Measurements from ENCODE around the gene ZNF791.
"Not testable (repeated sequence)": the region's sequence is repeated elsewhere in the genome, so short reads cannot be mapped to it uniquely, and the experiment has no call there.

Gene ZNF791

DNA sequence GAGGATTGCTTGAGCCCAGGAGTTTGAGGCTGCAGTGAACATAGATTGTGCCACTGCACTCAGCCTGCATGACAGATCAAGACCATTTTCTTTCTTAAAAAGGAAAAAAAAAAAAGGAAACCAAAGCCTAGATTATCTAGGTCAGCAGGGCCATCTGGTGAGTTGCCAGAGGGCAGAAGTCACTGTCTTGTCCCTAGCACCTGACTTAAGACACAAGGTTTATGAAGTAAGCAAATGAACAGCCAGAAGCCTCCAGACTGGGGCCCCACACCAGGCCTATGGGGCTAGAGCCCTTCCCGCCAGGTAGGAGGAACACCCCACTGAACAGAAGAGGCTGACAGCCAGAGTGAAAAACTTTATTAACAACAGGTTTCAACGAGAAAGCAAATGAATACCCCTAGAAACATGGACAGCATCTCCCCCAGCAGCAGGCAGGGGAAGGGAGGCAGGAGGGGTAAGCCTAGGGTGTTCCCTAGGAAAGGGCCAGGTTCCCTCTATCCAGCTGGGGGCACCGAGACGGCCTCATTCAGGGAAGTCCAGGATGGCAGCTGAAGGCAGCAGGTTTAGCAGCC is 57.1 kb downstream of the ZNF791 start:
- DNase-seq (ENCODE audit: low read depth in 2 of 2), result no peak

DNA sequence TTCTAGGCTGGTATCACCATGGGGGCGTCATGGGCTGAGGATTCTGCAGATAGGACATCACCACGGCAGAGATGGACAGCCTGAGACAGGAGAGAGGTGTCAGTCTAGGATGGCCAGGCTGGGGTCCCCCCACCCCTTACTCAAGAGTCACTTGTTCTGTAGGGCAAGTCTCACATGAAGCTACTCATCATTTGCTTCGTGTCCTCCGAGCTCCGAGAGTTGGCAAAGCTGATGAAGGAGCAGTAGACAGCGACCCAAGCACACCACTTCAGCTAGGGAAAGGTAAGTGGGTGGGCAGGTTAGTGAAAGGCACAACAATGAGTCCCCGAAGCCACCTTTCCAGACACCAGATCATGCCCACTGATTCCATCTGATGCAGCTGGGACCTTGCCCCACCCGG is 57.6 kb downstream of the ZNF791 start:
- no peak for DNase-seq (ENCODE audit: low read depth in 2 of 2)

DNA sequence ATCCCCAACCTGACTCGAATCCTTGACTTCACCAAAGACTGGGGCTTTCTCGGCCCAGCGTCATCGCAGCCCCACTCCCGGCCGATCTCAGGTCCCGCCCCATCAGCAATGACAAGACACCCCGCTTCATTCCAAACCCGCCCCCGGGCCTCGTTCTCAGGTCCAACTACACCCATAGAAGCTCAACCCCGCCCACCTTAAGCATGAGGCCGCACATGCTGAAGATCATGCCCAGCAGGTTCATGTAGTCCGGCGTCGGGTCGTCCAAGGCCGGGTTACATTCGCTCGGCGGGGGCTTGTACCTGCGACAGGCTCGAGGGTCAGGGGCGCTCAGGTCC is 58.2 kb downstream of the ZNF791 start:
- DNase-seq (ENCODE audit: low read depth in 2 of 2), result peak in 1 of 2 donors; percentile 52

DNA sequence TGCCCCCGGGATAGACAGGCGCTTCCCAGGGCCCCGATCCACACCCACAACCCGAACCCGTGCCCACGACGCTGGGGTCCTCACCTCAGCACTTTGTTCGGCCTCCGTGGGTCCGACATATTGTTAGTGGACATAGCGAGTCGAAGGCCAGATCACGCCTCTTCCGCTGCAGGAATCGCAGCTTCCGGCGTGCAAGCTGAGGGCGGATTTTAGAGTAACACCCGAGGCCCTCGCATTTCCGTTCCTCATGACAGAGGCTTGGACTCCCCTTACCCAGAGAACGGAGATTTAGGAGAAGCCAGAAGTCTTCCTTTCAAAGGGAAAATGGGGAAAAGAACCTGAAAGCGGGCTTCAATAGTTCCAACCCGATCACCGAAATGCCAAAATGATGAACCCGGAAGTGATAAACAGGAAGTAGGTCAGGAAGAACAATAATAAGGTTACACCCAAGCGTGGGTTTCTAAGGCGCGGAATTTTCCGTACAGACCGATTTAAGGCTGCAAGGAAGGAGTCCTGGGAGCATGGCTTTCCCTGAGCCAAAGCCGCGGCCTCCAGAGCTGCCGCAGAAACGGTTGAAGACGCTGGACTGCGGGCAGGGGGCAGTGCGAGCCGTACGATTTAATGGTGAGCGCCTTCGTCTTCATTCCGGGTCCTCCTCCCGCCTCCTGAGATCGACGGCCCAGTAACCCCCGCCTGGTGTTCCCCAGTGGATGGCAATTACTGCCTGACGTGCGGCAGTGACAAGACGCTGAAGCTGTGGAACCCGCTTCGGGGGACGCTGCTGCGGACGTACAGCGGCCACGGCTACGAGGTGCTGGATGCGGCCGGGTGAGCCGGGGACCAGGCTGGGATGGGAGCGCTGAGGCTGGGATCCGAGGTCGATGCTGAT is 58.8 kb downstream of the ZNF791 start:
- DNase-seq (ENCODE audit: low read depth in 2 of 2), result peak; percentile 47 to 55

DNA sequence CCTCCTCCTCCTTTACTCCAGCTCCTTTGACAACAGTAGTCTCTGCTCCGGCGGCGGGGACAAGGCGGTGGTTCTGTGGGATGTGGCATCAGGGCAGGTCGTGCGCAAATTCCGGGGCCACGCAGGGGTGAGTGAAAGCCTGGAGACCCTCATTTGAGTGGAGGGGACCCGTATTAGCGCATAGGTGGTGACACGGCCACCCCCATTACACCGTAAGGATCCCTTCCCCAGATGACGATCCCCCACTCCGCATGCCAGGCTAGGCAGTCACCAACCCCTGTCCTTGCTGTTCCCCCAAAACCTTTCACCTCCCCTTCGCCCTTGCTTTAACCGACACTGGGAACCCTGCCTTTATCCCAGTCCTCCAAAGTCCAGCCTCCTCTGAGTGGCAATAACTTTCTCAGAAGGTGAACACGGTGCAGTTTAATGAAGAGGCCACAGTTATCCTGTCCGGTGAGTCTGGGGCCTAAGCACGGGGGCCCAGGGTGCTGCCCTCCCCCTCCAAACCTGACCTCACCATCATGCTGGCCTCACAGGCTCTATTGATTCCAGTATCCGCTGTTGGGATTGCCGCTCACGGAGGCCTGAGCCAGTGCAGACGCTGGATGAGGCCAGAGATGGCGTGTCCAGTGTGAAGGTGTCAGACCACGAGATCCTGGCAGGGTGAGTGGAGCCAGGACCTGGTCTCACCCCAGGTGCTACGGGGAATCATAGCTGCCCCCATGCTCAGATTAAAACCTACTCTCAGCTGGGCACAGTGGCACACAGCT is 59.6 kb downstream of the ZNF791 start:
- DNase-seq (ENCODE audit: low read depth in 2 of 2), result no peak

DNA sequence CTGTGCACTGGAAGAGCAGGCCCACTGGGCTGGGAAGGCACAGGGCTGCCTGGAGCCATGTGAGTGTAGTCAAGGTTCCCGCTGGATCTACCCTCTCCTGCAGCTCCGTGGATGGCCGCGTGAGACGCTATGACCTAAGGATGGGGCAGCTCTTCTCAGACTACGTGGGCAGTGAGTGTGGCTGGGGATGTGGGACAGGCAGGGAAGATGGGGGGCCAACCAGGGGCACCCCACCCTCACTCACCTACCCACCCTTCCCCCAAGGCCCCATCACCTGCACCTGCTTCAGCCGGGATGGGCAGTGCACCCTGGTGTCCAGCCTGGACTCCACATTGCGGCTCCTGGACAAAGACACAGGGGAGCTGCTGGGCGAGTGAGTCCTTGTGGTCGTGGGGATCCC is 62.0 kb downstream of the ZNF791 start:
- DNase-seq (ENCODE audit: low read depth in 2 of 2), result no peak

DNA sequence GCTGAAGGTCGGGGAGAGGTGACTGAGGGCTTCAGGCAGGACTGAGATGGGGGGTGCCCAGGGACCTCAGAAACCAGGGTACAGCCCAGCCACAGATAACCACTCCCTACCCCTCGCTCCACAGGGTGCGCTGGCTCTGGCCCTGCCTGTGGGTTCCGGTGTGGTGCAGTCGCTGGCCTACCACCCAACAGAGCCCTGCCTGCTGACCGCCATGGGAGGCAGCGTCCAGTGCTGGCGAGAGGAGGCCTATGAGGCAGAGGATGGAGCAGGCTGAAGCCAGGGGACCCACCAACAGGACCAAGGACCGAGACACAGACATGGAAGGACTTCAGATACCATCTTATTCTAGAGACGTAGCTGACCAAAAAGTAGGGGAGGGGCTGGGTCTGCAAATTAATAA is 64.7 kb downstream of the ZNF791 start:
- no peak for DNase-seq (ENCODE audit: low read depth in 2 of 2)

DNA sequence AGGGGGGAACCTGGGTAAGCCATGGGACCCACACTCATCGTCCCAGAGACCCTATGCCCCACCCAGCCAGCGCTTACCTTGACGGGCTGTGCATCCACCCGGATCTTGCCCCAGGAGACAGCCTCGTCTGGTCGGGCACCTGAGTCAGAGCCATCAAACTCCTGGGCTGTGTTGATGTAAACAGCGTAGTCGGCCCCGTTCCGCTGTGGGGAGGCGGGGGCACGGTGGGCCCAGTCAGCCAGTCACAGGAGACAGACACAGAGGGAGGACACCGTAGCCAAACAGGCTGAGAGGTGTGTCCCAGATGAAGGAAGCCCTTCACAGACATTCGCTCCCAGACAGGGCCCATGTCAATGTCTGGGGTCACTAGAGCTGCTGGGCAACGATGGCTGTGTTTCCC is 65.2 kb downstream of the ZNF791 start:
- DNase-seq (ENCODE audit: low read depth in 2 of 2), result no peak

DNA sequence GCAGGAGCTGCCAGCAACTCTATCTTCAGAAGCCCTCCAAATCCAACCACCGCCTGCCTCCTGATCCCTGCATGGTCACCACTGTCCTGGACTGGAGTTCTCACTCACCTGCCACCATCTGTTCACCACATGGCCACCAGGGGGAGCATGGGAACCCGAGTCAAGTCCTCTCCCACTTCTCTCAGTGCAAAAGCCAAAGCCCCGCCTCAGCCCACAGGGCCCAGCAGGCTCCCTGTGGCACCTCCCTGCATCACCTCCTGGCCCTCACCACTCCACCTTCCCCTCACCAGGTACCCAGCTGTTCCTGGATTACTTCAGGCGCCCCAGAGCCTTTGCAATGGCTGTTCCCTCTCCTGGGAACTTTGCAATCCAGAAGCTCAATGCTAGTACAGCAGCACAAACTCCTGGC is 65.7 kb downstream of the ZNF791 start:
- peak; percentile 83 to 93 for DNase-seq (ENCODE audit: low read depth in 2 of 2)

DNA sequence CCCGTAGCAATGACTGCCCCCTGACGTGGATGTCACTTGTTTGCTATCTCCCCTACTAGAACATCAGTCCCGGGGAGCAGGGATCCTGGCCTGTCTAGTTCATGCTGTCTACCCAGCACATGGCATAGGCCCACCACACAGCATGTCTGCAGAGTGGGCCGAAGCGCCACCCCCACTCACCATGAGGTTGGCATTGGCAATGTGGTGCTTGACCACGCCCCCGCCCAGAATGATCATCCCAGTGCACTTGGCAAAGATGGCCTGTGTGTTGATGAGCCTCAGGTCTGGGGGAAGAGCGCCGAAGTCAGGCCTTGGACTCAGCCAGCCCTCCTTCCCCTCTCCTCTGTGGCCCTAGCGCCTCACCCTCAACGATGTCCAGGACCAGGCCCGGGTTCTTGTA is 66.2 kb downstream of the ZNF791 start:
- DNase-seq (ENCODE audit: low read depth in 2 of 2), result no peak

DNA sequence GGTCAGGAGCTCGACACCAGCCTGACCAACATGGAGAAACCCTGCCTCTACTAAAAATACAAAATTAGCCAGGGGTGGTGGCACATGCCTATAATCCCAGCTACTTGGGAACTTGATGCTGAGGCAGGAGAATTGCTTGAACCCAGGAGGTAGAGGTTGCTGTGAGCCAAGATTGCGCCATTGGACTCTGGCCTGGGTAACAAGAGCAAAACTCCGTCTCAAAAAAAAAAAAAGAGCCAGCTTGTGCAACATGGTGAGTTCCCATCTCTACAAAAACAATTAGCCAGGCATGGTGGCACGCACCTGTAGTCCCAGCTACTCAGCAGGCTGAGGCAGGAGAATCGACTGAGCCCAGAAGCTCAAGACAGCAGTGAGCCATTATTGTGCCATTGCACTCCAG is 67.3 kb downstream of the ZNF791 start:
- not testable (repeated sequence) for DNase-seq (ENCODE audit: low read depth in 2 of 2)

DNA sequence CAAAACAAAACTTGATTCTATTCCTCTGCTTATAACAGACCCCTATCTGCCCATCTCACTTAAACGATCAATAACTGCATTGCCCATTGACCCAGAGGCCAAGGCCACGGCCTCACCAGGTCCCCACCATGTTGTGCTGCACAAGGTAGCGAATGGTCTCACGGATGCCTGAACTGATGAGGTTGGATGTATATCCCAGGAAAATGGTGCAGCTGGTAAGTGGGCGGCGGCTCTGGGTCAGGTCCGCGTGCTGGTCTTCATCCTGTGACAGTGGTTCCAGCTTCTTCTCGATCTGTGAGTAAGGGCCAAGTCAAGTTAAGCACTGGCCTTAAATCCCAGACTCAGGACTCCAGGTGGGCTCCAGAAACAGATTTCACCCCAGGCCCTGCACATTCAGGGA is 69.3 kb downstream of the ZNF791 start:
- DNase-seq (ENCODE audit: low read depth in 2 of 2), result no peak

DNA sequence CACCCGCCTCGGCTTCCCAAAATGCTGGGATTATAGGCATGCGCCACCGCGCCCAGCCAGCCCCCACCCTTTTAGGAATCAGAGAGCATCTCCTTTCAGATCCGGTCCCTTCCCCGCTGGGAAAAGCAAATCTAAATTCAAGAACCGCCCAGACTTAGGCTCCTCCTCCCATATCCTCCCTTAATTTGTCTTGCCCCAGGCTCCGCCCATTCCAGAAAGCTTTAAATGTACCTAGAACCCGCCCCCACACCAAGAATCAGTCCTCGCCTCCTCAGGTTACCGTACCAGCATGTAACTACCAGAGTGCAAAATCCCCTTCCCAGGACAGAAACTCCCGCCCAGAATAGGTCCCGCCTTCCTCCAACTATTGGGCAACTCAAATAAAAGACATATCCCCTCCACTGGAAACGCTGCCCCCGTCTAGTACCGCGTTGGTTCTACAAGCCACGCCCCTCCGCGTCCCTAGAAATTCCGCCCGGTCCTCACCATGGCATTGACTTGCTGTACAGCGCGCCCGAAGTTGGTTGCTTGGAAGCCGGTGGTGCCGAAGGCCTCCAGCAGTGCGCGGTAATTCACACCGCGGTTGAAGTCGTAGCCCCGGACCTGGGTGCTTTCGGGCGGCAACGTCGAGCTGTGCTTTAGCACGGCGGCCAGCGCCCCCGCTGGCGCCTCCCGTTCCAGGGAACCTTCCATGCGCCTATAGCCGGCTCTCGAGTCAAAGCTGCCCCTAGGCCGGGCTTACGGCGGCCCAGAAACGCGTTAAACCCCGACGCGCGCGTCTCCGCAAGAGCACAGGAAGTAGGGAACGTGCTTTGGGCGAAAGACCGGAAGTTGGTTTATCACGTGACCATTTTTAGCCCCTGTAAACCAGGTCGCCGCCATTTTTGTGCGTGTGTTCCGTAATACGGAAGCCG is 70.6 kb downstream of the ZNF791 start, which contains the start of gene DHPS:
TSS of gene DHPS (minus strand) at position 807 of the 914 bp plus-strand sequence. CDS start at position 693, 114 bp downstream.
- DNase-seq (ENCODE audit: low read depth in 2 of 2), result peak; percentile 82 to 87
